H9 (cell line): ENCODE data around the gene CHMP2A. TPM values are rescaled to one million over a fixed set of nuclear protein-coding genes. Genes with fewer than 3 reads are reported as not detected.

Source experiments
- DNase-seq: peaks from one replicate; pipeline ENCODE4 v3.0.0-alpha.2; 2017
- H2AFZ ChIP-seq: one replicate; pipeline ENCODE4 v1.6.1; 2013; ENCODE audit warnings: mild to moderate bottlenecking, low read length, control low read depth, moderate library complexity
- H2AK5ac ChIP-seq: 2 replicates; pipeline ENCODE4 v1.6.1; 2013; ENCODE audit warnings: low read length, control low read depth, mixed read lengths; ENCODE audit not compliant: insufficient read length
- H2BK120ac ChIP-seq: one replicate; pipeline ENCODE4 v1.6.1; 2013; ENCODE audit warnings: low read depth, mild to moderate bottlenecking, low read length, control low read depth, inconsistent platforms; ENCODE audit not compliant: poor library complexity, severe bottlenecking
- H2BK12ac ChIP-seq: 2 replicates; pipeline ENCODE4 v1.6.1; 2013; ENCODE audit warnings: low read length, control low read depth, mixed read lengths, low read depth; ENCODE audit not compliant: insufficient read length
- H2BK15ac ChIP-seq: 2 replicates; pipeline ENCODE4 v1.6.1; 2013; ENCODE audit warnings: low read depth, low read length, control low read depth
- H2BK20ac ChIP-seq: one replicate; pipeline ENCODE4 v1.6.1; 2013; ENCODE audit warnings: low read depth, mild to moderate bottlenecking, low read length, control low read depth, inconsistent platforms; ENCODE audit not compliant: poor library complexity, severe bottlenecking
- H2BK5ac ChIP-seq: 2 replicates; pipeline ENCODE4 v1.6.1; 2013; ENCODE audit warnings: low read length, control low read depth, mixed read lengths; ENCODE audit not compliant: insufficient read length
- H3K14ac ChIP-seq: 2 replicates; pipeline ENCODE4 v1.6.1; 2013; ENCODE audit warnings: low read length, control low read depth; ENCODE audit not compliant: insufficient read depth
- H3K18ac ChIP-seq: 2 replicates; pipeline ENCODE4 v1.6.1; 2013; ENCODE audit warnings: low read depth, mild to moderate bottlenecking, mixed read lengths, low read length, control low read depth; ENCODE audit not compliant: insufficient read length
- H3K23ac ChIP-seq: 2 replicates; pipeline ENCODE4 v1.6.1; 2013; ENCODE audit warnings: low read length, control low read depth, mixed read lengths, low read depth; ENCODE audit not compliant: insufficient read length
- H3K23me2 ChIP-seq: 2 replicates; pipeline ENCODE4 v1.6.1; 2013; ENCODE audit warnings: low read depth, mild to moderate bottlenecking, mixed read lengths, low read length, control low read depth; ENCODE audit not compliant: insufficient read length, poor library complexity, severe bottlenecking
- H3K27ac ChIP-seq: 2 replicates; pipeline ENCODE4 v1.5.1; 2013; ENCODE audit warnings: low read length, control low read depth, mixed read lengths, low read depth; ENCODE audit not compliant: insufficient read length
- H3K27me3 ChIP-seq: 2 replicates; pipeline ENCODE4 v1.6.1; 2013; ENCODE audit warnings: low read length, control low read depth, inconsistent platforms; ENCODE audit not compliant: insufficient read depth
- H3K4ac ChIP-seq: 2 replicates; pipeline ENCODE4 v1.6.1; 2013; ENCODE audit warnings: low read depth, mild to moderate bottlenecking, control low read depth, inconsistent platforms, low read length, moderate library complexity
- H3K4me1 ChIP-seq: 2 replicates; pipeline ENCODE4 v1.6.1; 2013; ENCODE audit warnings: low read length, control low read depth, inconsistent platforms; ENCODE audit not compliant: insufficient read depth
- H3K4me2 ChIP-seq: 2 replicates; pipeline ENCODE4 v1.6.1; 2013; ENCODE audit warnings: low read length, control low read depth, mixed read lengths; ENCODE audit not compliant: insufficient read length, insufficient read depth
- H3K56ac ChIP-seq: 2 replicates; pipeline ENCODE4 v1.6.1; 2013; ENCODE audit warnings: low read depth, mild to moderate bottlenecking, mixed read lengths, low read length, control low read depth; ENCODE audit not compliant: insufficient read length
- H3K79me1 ChIP-seq: 2 replicates; pipeline ENCODE4 v1.6.1; 2013; ENCODE audit warnings: low read depth, mild to moderate bottlenecking, moderate library complexity, low read length, control low read depth, inconsistent platforms; ENCODE audit not compliant: insufficient read depth, poor library complexity, severe bottlenecking
- H3K79me2 ChIP-seq: 2 replicates; pipeline ENCODE4 v1.6.1; 2013; ENCODE audit warnings: low read length, control low read depth, inconsistent platforms; ENCODE audit not compliant: insufficient read depth
- H3K9ac ChIP-seq: 2 replicates; pipeline ENCODE4 v1.6.1; 2013; ENCODE audit warnings: low read length, control low read depth, mixed read lengths; ENCODE audit not compliant: insufficient read length; ENCODE audit errors: extremely low read depth
- H3K9me3 ChIP-seq: one replicate; pipeline ENCODE4 v1.6.1; 2013; ENCODE audit warnings: low read depth, low read length, inconsistent platforms; ENCODE audit not compliant: control insufficient read depth
- H3T11ph ChIP-seq: one replicate; pipeline ENCODE4 v1.6.1; 2013; ENCODE audit warnings: mild to moderate bottlenecking, low read length, control low read depth, inconsistent platforms
- H4K20me1 ChIP-seq: one replicate; pipeline ENCODE4 v1.6.1; 2013; ENCODE audit not compliant: control insufficient read depth, insufficient read length, insufficient read depth
- H4K5ac ChIP-seq: 2 replicates; pipeline ENCODE4 v1.6.1; 2013; ENCODE audit warnings: low read depth, mild to moderate bottlenecking, mixed read lengths, low read length, control low read depth; ENCODE audit not compliant: insufficient read length
- H4K8ac ChIP-seq: replicated peaks from 2 replicates; pipeline ENCODE4 v1.6.1; 2013; ENCODE audit warnings: low read length, control low read depth, mixed read lengths, low read depth; ENCODE audit not compliant: insufficient read length
- H4K91ac ChIP-seq: 2 replicates; pipeline ENCODE4 v1.6.1; 2013; ENCODE audit warnings: low read depth, mild to moderate bottlenecking, moderate library complexity, mixed read lengths, low read length, control low read depth; ENCODE audit not compliant: insufficient read length
- H3K27ac Mint-ChIP-seq, 3 experiments: 2 replicates in 2 of 3; 3 replicates in 1 of 3; pipeline ENCODE4 v1.8.0; 2020 to 2021; ENCODE audit warnings: mixed read lengths in 3 of 3, mild to moderate bottlenecking in 1 of 3, moderate library complexity in 1 of 3
- H3K27me3 Mint-ChIP-seq: 2 replicates; pipeline ENCODE4 v1.8.0; 2021; ENCODE audit warnings: low read depth, mild to moderate bottlenecking, moderate library complexity, mixed read lengths
- H3K36me3 Mint-ChIP-seq, 3 experiments: 2 replicates in 2 of 3; 3 replicates in 1 of 3; pipeline ENCODE4 v1.8.0; 2020 to 2021; ENCODE audit warnings: low read depth in 3 of 3, mixed read lengths in 3 of 3; ENCODE audit not compliant: insufficient read depth in 1 of 3
- H3K4me1 Mint-ChIP-seq, 2 experiments: 2 replicates each; pipeline ENCODE4 v1.8.0; 2020; ENCODE audit warnings: mixed read lengths in 2 of 2
- H3K4me3 Mint-ChIP-seq, 2 experiments: 2 replicates in 1 of 2; 3 replicates in 1 of 2; pipeline ENCODE4 v1.8.0; 2020 to 2021; ENCODE audit warnings: mild to moderate bottlenecking in 2 of 2, mixed read lengths in 2 of 2, moderate library complexity in 1 of 2
- H3K9me3 Mint-ChIP-seq, 2 experiments: 2 replicates in 1 of 2; 3 replicates in 1 of 2; pipeline ENCODE4 v1.8.0; 2020; ENCODE audit warnings: mild to moderate bottlenecking in 2 of 2, mixed read lengths in 2 of 2, moderate library complexity in 1 of 2
- WGBS: extraction: QIAGEN DNeasy Blood & Tissue Kit; methylation state at CpG from one replicate; pipeline ENCODE4 v1.1.7; 2013; ENCODE audit warnings: missing lambda C conversion rate, low lambda C conversion rate, mixed read lengths; ENCODE audit not compliant: insufficient read length; ENCODE audit errors: extremely low coverage; 5-methylcytosine and 5-hydroxymethylcytosine counted together
- total RNA-seq: library from RNA; stranded (reverse); gene quantifications from 2 replicates; pipeline ENCODE4 v1.2.1, GENCODE V29; 2021
- TF ChIP-seq, protein P1 (sequence below): fragments of 200-600 bp; sonication (generic); conservative IDR thresholded peaks from 3 replicates; pipeline ENCODE4 v1.8.0; 2021; ENCODE audit warnings: antibody characterized with exemption, mild to moderate bottlenecking

Gene CHMP2A
- total RNA-seq, 1 experiment from 2014 or later, result 109 TPM

DNA sequence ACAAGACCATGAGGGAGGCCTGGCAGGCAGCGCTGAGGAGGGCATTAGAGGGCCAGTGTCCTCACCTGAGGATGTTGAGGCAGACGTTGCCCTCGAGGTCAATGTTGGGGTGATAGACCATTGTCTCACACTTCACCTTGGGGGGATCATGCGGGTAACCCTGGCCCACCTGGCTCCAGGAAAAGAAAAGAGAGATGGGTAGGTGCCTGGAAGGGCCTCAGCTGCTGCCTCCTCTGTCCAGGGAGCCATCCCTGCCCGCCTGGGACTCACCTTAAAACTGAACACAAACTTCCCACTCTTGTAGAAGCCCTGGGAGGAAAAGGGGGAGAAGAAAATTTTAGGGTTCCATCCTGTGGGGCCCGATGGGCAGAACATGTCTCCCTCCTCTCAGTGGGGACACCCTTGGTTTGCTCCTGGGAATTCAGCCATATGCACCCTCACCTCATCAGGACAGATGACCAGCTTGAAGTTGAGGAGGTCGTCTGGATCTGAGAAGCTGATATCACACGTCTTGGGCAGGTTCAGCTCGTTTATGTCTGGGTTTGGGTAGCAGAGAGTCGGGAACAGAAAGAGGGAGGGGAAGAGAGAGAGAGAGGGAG is 1.8 kb upstream of the CHMP2A start:
- peaks cover 8% of the 10 kb centered on the region; the same call in 1 of the 2 replicates for H3K79me2 ChIP-seq
- WGBS, result no CpG with 5 or more reads among the region's 10 CpGs

More for the DNA sequence above, 1.8 kb upstream of the CHMP2A start:
- Histone ChIP-seq H4K91ac (no peak overlapping the region), H3K4me1 (no peaks in the 10 kb centered on the region), H3K23ac (no peak overlapping the region), H2AFZ (no peak overlapping the region), H3K79me1 (no peaks in the 10 kb centered on the region), H2AK5ac (no peak overlapping the region), H2BK5ac (no peak overlapping the region), H3K9me3 (no peaks in the 10 kb centered on the region), H3K27ac (no peak overlapping the region), H3K4ac (no peak overlapping the region), H4K8ac (no peak overlapping the region), H2BK15ac (no peak overlapping the region), H3K18ac (no peak overlapping the region), H3K23me2 (peaks cover 16% of the 10 kb centered on the region), H3K4me2 (peak overlapping the region; percentile 56), H2BK120ac (no peak overlapping the region), H3K9ac (no peak overlapping the region), H3K56ac (no peak overlapping the region), H3K14ac (no peak overlapping the region), H3T11ph (no peak overlapping the region), H2BK12ac (no peak overlapping the region), H2BK20ac (no peak overlapping the region), H3K27me3 (no peaks in the 10 kb centered on the region), H4K5ac (no peak overlapping the region), H4K20me1 (no peaks in the 10 kb centered on the region)
- TF ChIP-seq, protein P1, sequence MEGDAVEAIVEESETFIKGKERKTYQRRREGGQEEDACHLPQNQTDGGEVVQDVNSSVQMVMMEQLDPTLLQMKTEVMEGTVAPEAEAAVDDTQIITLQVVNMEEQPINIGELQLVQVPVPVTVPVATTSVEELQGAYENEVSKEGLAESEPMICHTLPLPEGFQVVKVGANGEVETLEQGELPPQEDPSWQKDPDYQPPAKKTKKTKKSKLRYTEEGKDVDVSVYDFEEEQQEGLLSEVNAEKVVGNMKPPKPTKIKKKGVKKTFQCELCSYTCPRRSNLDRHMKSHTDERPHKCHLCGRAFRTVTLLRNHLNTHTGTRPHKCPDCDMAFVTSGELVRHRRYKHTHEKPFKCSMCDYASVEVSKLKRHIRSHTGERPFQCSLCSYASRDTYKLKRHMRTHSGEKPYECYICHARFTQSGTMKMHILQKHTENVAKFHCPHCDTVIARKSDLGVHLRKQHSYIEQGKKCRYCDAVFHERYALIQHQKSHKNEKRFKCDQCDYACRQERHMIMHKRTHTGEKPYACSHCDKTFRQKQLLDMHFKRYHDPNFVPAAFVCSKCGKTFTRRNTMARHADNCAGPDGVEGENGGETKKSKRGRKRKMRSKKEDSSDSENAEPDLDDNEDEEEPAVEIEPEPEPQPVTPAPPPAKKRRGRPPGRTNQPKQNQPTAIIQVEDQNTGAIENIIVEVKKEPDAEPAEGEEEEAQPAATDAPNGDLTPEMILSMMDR, result no peak
- peak overlapping the region; percentile 96 to 99 for H3K4me3 Mint-ChIP-seq
- no peak for DNase-seq
- peaks cover 21 to 52% (median 38%) of the 10 kb centered on the region in 3 experiments; a peak in 6 of 7 replicates for H3K36me3 Mint-ChIP-seq
- peaks cover 26 to 45% of the 10 kb centered on the region in 2 experiments for H3K4me1 Mint-ChIP-seq
- H3K9me3 Mint-ChIP-seq, result no peaks in the 10 kb centered on the region; a peak in 2 of 5 replicates
- H3K27me3 Mint-ChIP-seq, result peaks cover 1% of the 10 kb centered on the region; the same call in 1 of the 2 replicates
- H3K27ac Mint-ChIP-seq, result peak overlapping the region; percentile 86 to 99 (median 87); a peak in 6 of 7 replicates
